Measurements from ENCODE around the gene SAMM50.

- TF ChIP-seq CTCF (IDR thresholded peaks at IDR 0.05; ENCODE audit: extremely low read depth in 1 of 2, insufficient read depth in 1 of 2, low read depth in 1 of 2, low read length in 2 of 2), result no peak
- no peak for TF ChIP-seq FOS (IDR thresholded peaks at IDR 0.05; ENCODE audit: borderline replicate concordance, insufficient read depth, low read length)
- no peak for TF ChIP-seq POLR2A (IDR thresholded peaks at IDR 0.05; ENCODE audit: low read depth, low read length)
- no peak for TF ChIP-seq EZH2 (IDR thresholded peaks at IDR 0.05; ENCODE audit: borderline replicate concordance, low read depth, low read length, severe bottlenecking)
- TF ChIP-seq JUN (IDR thresholded peaks at IDR 0.05; ENCODE audit: borderline replicate concordance, insufficient read depth, insufficient read length, low read depth), result no peak
- no peak for TF ChIP-seq POLR2AphosphoS5 (IDR thresholded peaks at IDR 0.05; ENCODE audit: insufficient read depth, low read depth, low read length)
Measured at GRCh38 chr22:44004104-44004460, 48.8 kb downstream of the SAMM50 start.

Measured in endothelial cell of umbilical vein (primary cell).